Measurements from ENCODE around the gene CEP170B. TPM values are rescaled to one million over a fixed set of nuclear protein-coding genes. Genes with fewer than 3 reads are reported as not detected.

CEP170B gene
- total RNA-seq, 1 experiment from 2014 or later: 21.3 TPM

GRCh38 chr14:104866451-104867370, 1.6 kb downstream of the CEP170B start:
- no peak for DNase-seq (ENCODE audit: low read depth)

GRCh38 chr14:104867371-104868059, 2.4 kb downstream of the CEP170B start:
- no peak for DNase-seq (ENCODE audit: low read depth)

- DNase-seq (ENCODE audit: low read depth): no peak
Observed at GRCh38 chr14:104868060-104868740, 3.1 kb downstream of the CEP170B start.

GRCh38 chr14:104868811-104869572, 3.9 kb downstream of the CEP170B start:
- DNase-seq (ENCODE audit: low read depth): no peak

GRCh38 chr14:104869669-104870367, 4.8 kb downstream of the CEP170B start:
- DNase-seq (ENCODE audit: low read depth): no peak

DNA sequence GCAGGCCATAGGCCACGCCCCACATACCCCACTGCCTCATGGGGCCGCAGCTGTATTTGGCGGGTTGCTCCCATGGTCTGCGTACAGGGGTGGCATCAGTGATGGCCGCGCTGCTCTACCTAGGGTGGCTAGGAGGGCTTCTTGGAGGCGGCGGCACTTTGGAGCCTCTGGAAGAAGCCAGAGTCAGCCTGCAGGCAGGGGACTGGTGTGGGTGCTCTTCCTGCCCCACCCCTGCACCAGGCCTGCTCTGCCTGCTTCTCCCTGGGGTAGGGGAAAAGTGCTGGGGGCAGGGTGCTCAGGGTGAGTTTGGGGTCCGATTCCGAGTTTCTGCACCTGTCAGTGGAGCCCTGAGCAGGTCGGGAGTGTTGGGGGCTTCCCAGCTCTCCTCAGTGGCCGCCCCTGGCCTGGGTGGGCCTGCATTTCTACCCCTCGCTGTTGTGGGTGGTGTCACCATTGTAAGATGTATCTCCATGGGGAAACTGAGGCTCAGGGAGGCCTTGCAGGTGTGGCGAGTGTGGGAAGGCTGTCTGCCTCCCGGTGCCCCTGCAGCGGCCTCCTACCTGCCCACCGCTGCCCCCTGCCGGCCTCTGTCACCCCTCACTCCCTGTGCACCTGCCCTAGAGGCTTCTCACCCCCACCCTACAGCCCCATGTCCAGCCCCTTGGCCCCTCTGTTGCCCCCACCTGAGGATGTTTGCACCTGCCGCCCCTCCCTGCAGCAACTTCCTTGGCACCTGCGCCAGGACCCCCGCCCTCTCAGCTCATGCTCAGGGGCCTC, 5.5 kb downstream of the CEP170B start:
- DNase-seq (ENCODE audit: low read depth): no peak

DNA sequence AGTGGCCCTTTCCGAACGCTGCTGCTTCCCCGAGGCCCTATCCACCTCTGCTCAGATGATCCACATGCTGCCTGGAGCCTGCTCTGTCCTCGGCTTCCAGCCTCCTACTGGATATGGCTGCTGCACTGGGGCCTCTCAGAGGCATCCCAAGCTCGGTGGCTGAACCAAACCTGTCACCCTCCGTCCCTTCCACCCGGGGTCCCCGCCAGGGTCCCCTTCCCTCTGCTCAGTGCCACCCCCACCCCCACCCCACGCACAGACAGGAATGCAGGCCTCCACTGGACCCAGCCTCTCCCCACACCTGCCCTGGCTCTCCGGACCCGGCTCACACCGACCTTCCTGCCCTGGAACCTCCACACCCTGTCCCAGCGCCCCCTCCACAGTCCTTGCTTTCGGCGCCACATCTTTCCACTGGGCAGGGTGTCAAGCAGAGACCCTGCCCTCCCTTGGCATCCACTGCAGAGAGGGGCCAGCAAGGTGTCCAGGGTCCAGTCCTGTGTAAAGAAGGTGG, 6.1 kb downstream of the CEP170B start:
- no peak for DNase-seq (ENCODE audit: low read depth)

- DNase-seq (ENCODE audit: low read depth): no peak
Observed at GRCh38 chr14:104871656-104872468, 6.8 kb downstream of the CEP170B start.

- DNase-seq (ENCODE audit: low read depth): no peak
Observed at GRCh38 chr14:104872469-104873341, 7.6 kb downstream of the CEP170B start.

DNA sequence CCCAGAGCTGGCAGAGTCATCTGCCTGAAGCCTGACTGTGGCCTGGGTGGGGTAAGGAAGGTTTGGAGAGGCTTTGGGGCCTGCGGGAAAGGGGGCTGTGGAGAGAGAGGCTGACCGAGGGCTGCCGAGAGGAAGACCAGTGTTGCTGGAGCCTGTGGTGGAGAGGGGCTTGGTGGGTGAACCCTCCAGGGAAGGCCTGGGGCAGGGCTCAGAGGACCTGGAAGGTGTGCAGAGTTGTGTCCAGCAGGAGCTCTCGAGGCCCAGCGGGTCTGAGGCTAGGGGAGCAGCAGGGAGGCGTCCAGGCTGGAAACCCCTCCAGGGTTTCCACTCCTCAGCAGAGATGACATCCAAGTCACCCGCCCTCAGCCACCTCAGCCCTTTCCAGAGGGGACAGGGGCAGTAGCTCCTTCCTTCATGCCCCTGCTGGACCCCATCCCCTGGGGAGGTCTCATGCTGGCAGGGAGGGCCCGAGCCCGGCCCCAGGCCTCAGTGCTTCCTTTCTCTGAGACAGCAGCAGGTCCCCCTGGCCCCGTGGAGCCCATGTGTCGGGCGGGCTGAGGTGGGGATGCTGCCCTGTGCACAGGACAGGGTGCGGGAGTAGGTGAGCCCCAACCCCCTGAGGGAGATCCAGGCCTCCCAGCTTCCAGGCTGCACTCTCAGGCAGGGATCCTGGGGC, 8.4 kb downstream of the CEP170B start:
- DNase-seq (ENCODE audit: low read depth): no peak

GRCh38 chr14:104874110-104874531, 9.1 kb downstream of the CEP170B start:
- no peak for DNase-seq (ENCODE audit: low read depth)

DNA sequence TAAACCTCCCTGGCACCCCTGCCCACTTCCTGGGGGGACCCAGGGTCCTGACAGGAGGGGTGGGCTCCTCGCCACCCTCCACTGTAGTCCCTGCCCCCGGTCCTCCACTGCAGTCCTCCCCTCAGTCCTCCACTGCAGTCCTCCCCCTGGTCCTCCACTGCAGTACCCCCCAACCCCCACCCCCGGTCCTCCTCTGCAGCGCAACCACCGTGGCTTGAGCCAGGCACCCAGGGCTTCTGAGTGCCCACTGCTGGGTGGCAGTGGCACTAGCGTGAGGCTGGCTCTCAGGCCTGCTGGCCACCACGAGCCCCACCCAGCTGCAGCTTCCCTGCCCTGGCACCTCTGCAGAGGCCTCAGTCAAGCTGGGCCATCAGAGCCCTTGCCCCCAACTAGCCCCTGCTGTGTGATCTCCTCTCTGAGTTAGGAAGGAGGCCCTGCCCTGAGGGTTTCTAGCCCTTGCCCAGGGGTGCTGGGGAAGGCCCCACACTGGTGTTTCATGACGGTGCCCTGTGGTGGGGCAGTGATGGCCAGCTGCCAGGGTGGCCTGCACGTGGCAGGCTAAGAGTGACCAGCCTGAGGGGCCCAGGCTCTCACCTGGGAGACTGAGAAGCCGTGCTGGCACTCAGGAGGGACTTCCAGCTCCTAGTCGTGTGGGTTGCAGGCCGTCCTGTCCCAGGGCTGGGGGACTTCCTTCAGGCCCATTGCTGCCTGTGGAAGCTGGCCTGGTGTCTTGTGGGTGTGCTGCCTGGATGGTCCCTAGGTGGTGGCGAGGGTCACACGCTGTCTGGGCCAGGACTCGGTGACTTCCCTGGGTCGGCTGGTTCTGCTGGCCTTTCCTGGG, 9.7 kb downstream of the CEP170B start:
- DNase-seq (ENCODE audit: low read depth): no peak

- DNase-seq (ENCODE audit: low read depth): no peak
Observed at GRCh38 chr14:104875412-104875751, 10.3 kb downstream of the CEP170B start.

DNA sequence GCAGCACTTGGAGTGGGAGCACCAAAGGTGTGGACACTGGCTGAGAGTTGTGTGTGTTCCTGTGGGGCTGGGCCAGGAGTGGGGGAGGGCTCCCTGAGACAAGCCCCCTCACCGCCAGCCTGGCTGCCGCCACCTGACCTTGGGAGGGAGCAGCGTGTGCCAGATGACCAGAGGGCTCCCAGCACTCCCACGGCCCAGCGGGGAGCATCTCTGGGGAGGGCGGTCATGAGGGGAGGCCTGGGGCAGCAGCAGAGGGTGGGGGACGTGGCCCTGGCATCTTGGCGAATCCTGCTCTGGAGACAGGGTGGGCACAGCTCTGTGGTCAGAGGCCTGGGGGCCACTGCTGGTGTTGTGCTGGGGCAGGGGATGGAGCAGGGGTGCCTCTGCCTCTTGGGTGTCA, 10.7 kb downstream of the CEP170B start:
- no peak for DNase-seq (ENCODE audit: low read depth)

DNA sequence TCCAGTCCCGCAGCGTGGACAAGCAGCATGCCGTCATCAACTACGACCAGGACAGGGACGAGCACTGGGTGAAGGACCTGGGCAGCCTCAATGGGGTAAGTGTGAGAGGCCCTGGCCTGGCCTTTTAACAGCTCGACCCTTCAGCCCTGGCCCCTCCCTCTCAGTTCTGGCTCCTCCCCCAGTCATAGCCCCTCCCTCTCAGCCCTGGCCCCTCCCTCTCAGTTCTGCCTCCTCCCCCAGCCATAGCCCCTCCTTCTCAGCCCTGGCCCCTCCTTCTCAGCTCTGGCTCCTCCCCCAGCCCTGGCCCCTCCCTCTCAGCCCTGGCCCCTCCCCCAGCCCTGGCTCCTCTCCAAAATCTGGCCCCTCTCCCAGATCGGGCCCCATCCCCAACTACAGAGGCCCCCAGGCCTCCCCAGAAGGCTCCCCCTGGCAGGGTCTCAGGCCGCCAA, 11.2 kb downstream of the CEP170B start:
- no peak for DNase-seq (ENCODE audit: low read depth)
